ENCODE data around the gene NUDT2. TPM values are rescaled to one million over a fixed set of nuclear protein-coding genes. Genes with fewer than 3 reads are reported as not detected.
"Not testable (repeated sequence)": the region's sequence is repeated elsewhere in the genome, so short reads cannot be mapped to it uniquely, and the experiment has no call there.

The NUDT2 gene
- total RNA-seq, 1 donor, result 8.9 TPM

- peaks cover 38% of the 10 kb centered on the region for H3K4me1 ChIP-seq (ENCODE audit: insufficient read depth, low read length)
- no peaks in the 10 kb centered on the region for H3K9me3 ChIP-seq (ENCODE audit: low read depth, low read length)
- H3K4me3 ChIP-seq (ENCODE audit: low read length), result no peak overlapping the region
- H3K27me3 ChIP-seq (ENCODE audit: insufficient read depth, low read length), result no peaks in the 10 kb centered on the region
Observed at GRCh38 chr9:34326690-34327089, 2.7 kb upstream of the NUDT2 start.

- no peaks in the 10 kb centered on the region for H3K9me3 ChIP-seq (ENCODE audit: low read depth, low read length)
- H3K4me3 ChIP-seq (ENCODE audit: low read length), result peak overlapping the region; percentile 98
- peaks cover 37% of the 10 kb centered on the region for H3K4me1 ChIP-seq (ENCODE audit: insufficient read depth, low read length)
- H3K27me3 ChIP-seq (ENCODE audit: insufficient read depth, low read length), result no peaks in the 10 kb centered on the region
Observed at GRCh38 chr9:34328500-34328986, 826 bp upstream of the NUDT2 start.

- H3K27me3 ChIP-seq (ENCODE audit: insufficient read depth, low read length), result no peaks in the 10 kb centered on the region
- no peaks in the 10 kb centered on the region for H3K9me3 ChIP-seq (ENCODE audit: low read depth, low read length)
- H3K4me3 ChIP-seq (ENCODE audit: low read length), result no peak overlapping the region
- H3K4me1 ChIP-seq (ENCODE audit: insufficient read depth, low read length), result peaks cover 26% of the 10 kb centered on the region
Observed at GRCh38 chr9:34331196-34331595, 1.8 kb downstream of the NUDT2 start.

GRCh38 chr9:34332076-34332964 lies 3.0 kb downstream of the NUDT2 start:
- Histone ChIP-seq H3K4me3 (ENCODE audit: low read length) (no peak overlapping the region), H3K4me1 (ENCODE audit: insufficient read depth, low read length) (peaks cover 25% of the 10 kb centered on the region), H3K27me3 (ENCODE audit: insufficient read depth, low read length) (no peaks in the 10 kb centered on the region), H3K9me3 (ENCODE audit: low read depth, low read length) (no peaks in the 10 kb centered on the region)

GRCh38 chr9:34333836-34334235 lies 4.5 kb downstream of the NUDT2 start:
- H3K4me1 ChIP-seq (ENCODE audit: insufficient read depth, low read length), result peaks cover 14% of the 10 kb centered on the region
- no peaks in the 10 kb centered on the region for H3K9me3 ChIP-seq (ENCODE audit: low read depth, low read length)
- no peaks in the 10 kb centered on the region for H3K27me3 ChIP-seq (ENCODE audit: insufficient read depth, low read length)
- no peak overlapping the region for H3K4me3 ChIP-seq (ENCODE audit: low read length)

- H3K27me3 ChIP-seq (ENCODE audit: insufficient read depth, low read length), result no peaks in the 10 kb centered on the region
- peaks cover 14% of the 10 kb centered on the region for H3K4me1 ChIP-seq (ENCODE audit: insufficient read depth, low read length)
- H3K9me3 ChIP-seq (ENCODE audit: low read depth, low read length), result no peaks in the 10 kb centered on the region
- no peak overlapping the region for H3K4me3 ChIP-seq (ENCODE audit: low read length)
Observed at GRCh38 chr9:34334337-34334824, 5.0 kb downstream of the NUDT2 start.

GRCh38 chr9:34334916-34335315 lies 5.5 kb downstream of the NUDT2 start:
- Histone ChIP-seq H3K4me1 (ENCODE audit: insufficient read depth, low read length) (peaks cover 14% of the 10 kb centered on the region), H3K9me3 (ENCODE audit: low read depth, low read length) (no peaks in the 10 kb centered on the region), H3K4me3 (ENCODE audit: low read length) (no peak overlapping the region), H3K27me3 (ENCODE audit: insufficient read depth, low read length) (no peaks in the 10 kb centered on the region)

- H3K4me1 ChIP-seq (ENCODE audit: insufficient read depth, low read length), result peaks cover 10% of the 10 kb centered on the region
- no peaks in the 10 kb centered on the region for H3K27me3 ChIP-seq (ENCODE audit: insufficient read depth, low read length)
- no peak overlapping the region for H3K4me3 ChIP-seq (ENCODE audit: low read length)
- no peaks in the 10 kb centered on the region for H3K9me3 ChIP-seq (ENCODE audit: low read depth, low read length)
Observed at GRCh38 chr9:34335376-34335775, 6.0 kb downstream of the NUDT2 start.

- Histone ChIP-seq H3K27me3 (ENCODE audit: insufficient read depth, low read length) (no peaks in the 10 kb centered on the region), H3K9me3 (ENCODE audit: low read depth, low read length) (no peaks in the 10 kb centered on the region), H3K4me3 (ENCODE audit: low read length) (no peak overlapping the region), H3K4me1 (ENCODE audit: insufficient read depth, low read length) (no peaks in the 10 kb centered on the region)
Observed at GRCh38 chr9:34337403-34337802, 8.0 kb downstream of the NUDT2 start.

- not testable (repeated sequence) for H3K4me1 ChIP-seq (ENCODE audit: insufficient read depth, low read length); H3K4me3 ChIP-seq (ENCODE audit: low read length)
Observed at GRCh38 chr9:34338079-34338478, 8.7 kb downstream of the NUDT2 start.

GRCh38 chr9:34338665-34339385 lies 9.5 kb downstream of the NUDT2 start:
- H3K4me3 ChIP-seq (ENCODE audit: low read length), result no peak overlapping the region

More at GRCh38 chr9:34338079-34338478, 8.7 kb downstream of the NUDT2 start:
- not testable (repeated sequence) for H3K9me3 ChIP-seq (ENCODE audit: low read depth, low read length); H3K27me3 ChIP-seq (ENCODE audit: insufficient read depth, low read length)

GRCh38 chr9:34341659-34342295 lies 12.4 kb downstream of the NUDT2 start:
- Histone ChIP-seq H3K4me1 (ENCODE audit: insufficient read depth, low read length) (no peaks in the 10 kb centered on the region), H3K4me3 (ENCODE audit: low read length) (no peak overlapping the region), H3K9me3 (ENCODE audit: low read depth, low read length) (no peaks in the 10 kb centered on the region), H3K27me3 (ENCODE audit: insufficient read depth, low read length) (no peaks in the 10 kb centered on the region)

More at GRCh38 chr9:34338665-34339385, 9.5 kb downstream of the NUDT2 start:
- Histone ChIP-seq H3K4me1 (ENCODE audit: insufficient read depth, low read length) (no peaks in the 10 kb centered on the region), H3K9me3 (ENCODE audit: low read depth, low read length) (no peaks in the 10 kb centered on the region), H3K27me3 (ENCODE audit: insufficient read depth, low read length) (no peaks in the 10 kb centered on the region)

GRCh38 chr9:34343090-34343489 lies 13.7 kb downstream of the NUDT2 start:
- no peaks in the 10 kb centered on the region for H3K4me1 ChIP-seq (ENCODE audit: insufficient read depth, low read length)
- H3K27me3 ChIP-seq (ENCODE audit: insufficient read depth, low read length), result no peaks in the 10 kb centered on the region
- no peaks in the 10 kb centered on the region for H3K9me3 ChIP-seq (ENCODE audit: low read depth, low read length)
- H3K4me3 ChIP-seq (ENCODE audit: low read length), result no peak overlapping the region

GRCh38 chr9:34343605-34344004 lies 14.2 kb downstream of the NUDT2 start:
- H3K4me1 ChIP-seq (ENCODE audit: insufficient read depth, low read length), result no peaks in the 10 kb centered on the region
- H3K27me3 ChIP-seq (ENCODE audit: insufficient read depth, low read length), result no peaks in the 10 kb centered on the region
- H3K9me3 ChIP-seq (ENCODE audit: low read depth, low read length), result no peaks in the 10 kb centered on the region
- no peak overlapping the region for H3K4me3 ChIP-seq (ENCODE audit: low read length)

Data from mononuclear cell (primary cell).